ENCODE measurements around the gene SRRM5.
A peak's percentile ranks its signal among the peaks of the same experiment; 100 is the strongest.

SRRM5 gene

GRCh38 chr19:43622956-43623355 is 11.1 kb downstream of the SRRM5 start:
- Mint-ChIP-seq H3K9me3 (no peaks in the 10 kb centered on the region), H3K27ac (peak overlapping the region in 2 of 3 experiments; percentile 13 to 73), H3K27me3 (ENCODE audit: low read depth) (no peaks in the 10 kb centered on the region), H3K4me3 (no peak overlapping the region), H3K4me1 (peaks cover 22% of the 10 kb centered on the region), H3K36me3 (ENCODE audit: low read depth) (peaks cover 38% of the 10 kb centered on the region)
- no peak for TF ChIP-seq CTCF (IDR thresholded peaks at IDR 0.05; ENCODE audit: unreplicated experiment in 3 of 3)

GRCh38 chr19:43623889-43624670 is 12.2 kb downstream of the SRRM5 start:
- H3K4me1 Mint-ChIP-seq = peaks cover 17% of the 10 kb centered on the region
- peak overlapping the region; percentile 13 to 73 (median 42) for H3K27ac Mint-ChIP-seq
- H3K9me3 Mint-ChIP-seq = no peaks in the 10 kb centered on the region
- TF ChIP-seq CTCF (IDR thresholded peaks at IDR 0.05; ENCODE audit: unreplicated experiment in 3 of 3) = no peak
- H3K27me3 Mint-ChIP-seq (ENCODE audit: low read depth) = no peaks in the 10 kb centered on the region
- peaks cover 41% of the 10 kb centered on the region for H3K36me3 Mint-ChIP-seq (ENCODE audit: low read depth)
- peak overlapping the region in 1 of 3 experiments; percentile 9 for H3K4me3 Mint-ChIP-seq

GRCh38 chr19:43624933-43625332 is 13.0 kb downstream of the SRRM5 start:
- peak in 1 of 3 experiments; percentile 11 for TF ChIP-seq CTCF (IDR thresholded peaks at IDR 0.05; ENCODE audit: unreplicated experiment in 3 of 3)

GRCh38 chr19:43625918-43626579 is 14.2 kb downstream of the SRRM5 start:
- H3K9me3 Mint-ChIP-seq = no peaks in the 10 kb centered on the region
- peaks cover 5% of the 10 kb centered on the region for H3K4me1 Mint-ChIP-seq
- no peak overlapping the region for H3K27ac Mint-ChIP-seq
- H3K27me3 Mint-ChIP-seq (ENCODE audit: low read depth) = no peaks in the 10 kb centered on the region
- no peak for TF ChIP-seq CTCF (IDR thresholded peaks at IDR 0.05; ENCODE audit: unreplicated experiment in 3 of 3)
- H3K4me3 Mint-ChIP-seq = no peak overlapping the region
- peaks cover 42% of the 10 kb centered on the region for H3K36me3 Mint-ChIP-seq (ENCODE audit: low read depth)

More at GRCh38 chr19:43624933-43625332, 13.0 kb downstream of the SRRM5 start:
- Mint-ChIP-seq H3K4me3 (no peak overlapping the region), H3K4me1 (peaks cover 13% of the 10 kb centered on the region), H3K9me3 (no peaks in the 10 kb centered on the region), H3K36me3 (ENCODE audit: low read depth) (peaks cover 42% of the 10 kb centered on the region), H3K27me3 (ENCODE audit: low read depth) (no peaks in the 10 kb centered on the region), H3K27ac (no peak overlapping the region)

- H3K36me3 Mint-ChIP-seq (ENCODE audit: low read depth) = peaks cover 38% of the 10 kb centered on the region
- no peaks in the 10 kb centered on the region for H3K9me3 Mint-ChIP-seq
Observed at GRCh38 chr19:43626838-43627237, 14.9 kb downstream of the SRRM5 start.

More at GRCh38 chr19:43626838-43627237, 14.9 kb downstream of the SRRM5 start:
- Mint-ChIP-seq H3K4me3 (no peak overlapping the region), H3K27ac (no peak overlapping the region), H3K4me1 (peaks cover under 1% of the 10 kb centered on the region), H3K27me3 (ENCODE audit: low read depth) (no peaks in the 10 kb centered on the region)
- TF ChIP-seq CTCF (IDR thresholded peaks at IDR 0.05; ENCODE audit: unreplicated experiment in 3 of 3) = no peak
